GM19351 (cell line): ENCODE results near the gene SMOC1.
"Not testable (repeated sequence)": the region's sequence is repeated elsewhere in the genome, so short reads cannot be mapped to it uniquely, and the experiment has no call there.

ENCODE experiments used
- ATAC-seq: cut with Tn5 transposase; IDR thresholded peaks from one replicate; pipeline ENCODE4 v1.9.1; 2021; ENCODE audit warnings: mild to moderate bottlenecking, moderate library complexity; ENCODE audit not compliant: unreplicated experiment

The SMOC1 gene

DNA sequence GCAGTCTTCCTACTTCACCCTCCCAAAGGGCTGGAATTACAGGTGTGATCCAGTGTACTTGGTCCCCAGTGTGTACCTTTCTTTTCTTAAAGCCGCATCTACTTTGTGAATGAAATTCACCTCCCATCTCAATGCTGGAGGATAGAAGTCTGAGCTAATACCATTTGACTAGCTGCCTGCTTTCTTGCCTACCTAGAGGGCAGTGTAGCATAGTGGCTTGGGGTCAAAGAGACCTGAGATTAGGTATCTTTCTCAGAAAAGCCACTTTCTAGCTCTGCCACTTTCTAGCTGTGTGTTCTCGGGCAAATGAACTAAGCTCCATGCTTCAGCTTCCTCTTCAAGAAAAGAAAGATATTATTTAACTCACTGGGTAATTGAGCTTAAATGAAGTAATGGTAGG, 16.9 kb downstream of the SMOC1 start:
- ATAC-seq = no peak

DNA sequence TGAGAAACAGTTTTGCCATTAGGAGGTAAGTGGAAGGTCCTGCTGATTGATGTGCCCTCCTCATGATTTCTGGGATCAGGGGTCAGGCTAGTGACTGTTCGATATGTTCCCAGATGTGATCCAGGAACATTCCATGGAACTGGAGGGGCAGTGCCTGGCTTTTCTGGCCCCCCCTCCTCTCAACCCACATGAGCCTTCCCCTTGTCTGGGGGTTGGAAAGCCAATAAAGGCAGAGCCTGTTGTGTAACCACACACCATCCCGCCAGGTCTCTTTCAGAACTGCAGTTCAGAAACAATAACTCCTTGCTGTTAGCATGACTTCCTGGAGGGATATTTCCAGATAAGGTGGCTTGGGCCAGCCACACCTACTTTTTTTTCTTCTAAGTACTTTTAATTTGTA, 17.8 kb downstream of the SMOC1 start:
- no peak for ATAC-seq

DNA sequence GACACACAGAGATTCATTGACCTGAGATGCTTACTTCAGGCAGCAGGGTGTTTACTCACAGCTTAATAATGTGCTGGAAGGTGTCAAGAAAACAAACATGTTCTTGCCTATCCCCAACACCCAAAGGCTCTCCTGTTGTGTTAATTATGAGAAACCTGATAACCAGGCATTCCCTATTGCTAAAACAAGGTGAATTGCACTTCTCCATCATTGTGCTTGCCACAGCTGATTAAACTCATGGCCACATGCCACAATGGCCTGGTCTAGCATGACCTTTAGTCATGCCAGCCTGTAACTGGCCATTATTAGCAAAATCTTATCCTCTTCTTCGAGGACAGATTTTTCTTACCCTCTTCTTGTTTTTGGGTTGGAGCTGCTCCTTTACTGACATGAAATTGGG, 21.4 kb downstream of the SMOC1 start:
- no peak for ATAC-seq

DNA sequence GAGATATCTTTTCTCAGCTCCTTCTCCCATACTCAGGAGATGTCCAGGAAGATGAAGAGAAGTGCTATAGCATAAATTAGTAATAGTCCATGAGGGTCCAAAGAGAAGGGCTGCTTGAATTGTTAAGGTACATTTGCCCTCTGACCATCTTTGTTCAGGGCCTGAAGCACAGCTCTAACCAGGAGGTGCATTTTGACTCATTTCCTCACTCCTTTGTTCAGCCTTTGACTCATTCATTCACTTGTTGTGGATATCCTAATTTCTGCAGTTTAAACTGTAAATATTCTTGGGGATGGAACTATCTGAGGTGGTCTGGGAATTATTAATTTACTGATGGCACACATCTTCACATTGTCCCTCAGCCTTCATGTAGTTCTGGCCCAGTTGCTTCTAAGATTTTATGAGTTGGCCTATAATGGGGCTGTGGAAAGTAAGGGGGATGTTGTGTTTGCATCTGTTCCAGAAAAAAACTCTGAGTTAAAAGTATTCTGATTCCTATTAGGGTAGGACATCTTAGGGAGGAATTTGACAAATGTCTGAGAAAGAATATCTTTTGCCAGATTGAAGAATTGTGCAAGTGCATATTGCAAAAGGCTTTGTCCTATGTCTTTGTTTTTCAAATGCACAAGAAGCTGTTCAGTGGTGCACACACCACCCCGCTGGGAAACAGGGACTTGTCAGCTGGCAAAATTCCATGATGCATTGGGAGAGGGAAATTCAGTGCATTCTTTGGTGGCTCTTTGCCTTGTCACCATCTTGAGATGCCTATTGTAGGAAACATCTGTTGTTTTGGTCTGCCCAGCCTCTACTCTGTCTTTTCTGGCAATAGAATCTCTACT, 22.1 kb downstream of the SMOC1 start:
- ATAC-seq = no peak

DNA sequence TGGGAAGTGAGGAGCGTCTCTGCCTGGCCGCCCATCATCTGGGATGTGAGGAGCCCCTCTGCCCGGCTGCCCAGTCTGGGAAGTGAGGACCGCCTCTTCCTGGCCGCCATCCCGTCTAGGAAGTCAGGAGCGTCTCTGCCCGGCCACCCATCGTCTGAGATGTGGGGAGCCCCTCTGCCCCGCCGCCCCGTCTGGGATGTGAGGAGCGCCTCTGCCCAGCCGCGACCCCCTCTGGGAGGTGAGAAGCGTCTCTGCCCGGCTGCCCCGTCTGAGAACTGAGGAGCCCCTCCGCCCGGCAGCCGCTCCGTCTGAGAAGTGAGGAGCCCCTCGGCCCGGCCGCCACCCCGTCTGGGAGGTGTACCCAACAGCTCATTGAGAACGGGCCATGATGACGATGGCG, 23.8 kb downstream of the SMOC1 start:
- not testable (repeated sequence) for ATAC-seq

DNA sequence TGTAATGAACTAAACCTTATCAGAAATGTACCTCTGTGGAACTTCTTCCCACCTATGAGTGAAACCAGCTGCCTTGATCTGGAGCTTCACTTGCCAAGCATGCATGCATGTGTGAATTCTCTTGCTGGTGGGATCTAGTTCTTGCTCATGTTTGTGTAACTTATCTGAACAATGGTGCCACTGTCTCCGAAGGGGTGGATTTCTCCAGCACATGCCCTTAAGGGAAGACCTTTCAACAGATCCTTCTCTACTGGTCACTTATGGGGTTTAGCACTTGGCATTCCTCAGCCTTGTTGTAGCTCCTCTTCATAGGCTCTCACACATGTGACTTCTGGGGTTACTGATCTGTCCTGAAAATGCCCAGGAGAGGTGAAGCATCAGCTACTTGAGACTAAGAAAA, 25.0 kb downstream of the SMOC1 start:
- no peak for ATAC-seq

DNA sequence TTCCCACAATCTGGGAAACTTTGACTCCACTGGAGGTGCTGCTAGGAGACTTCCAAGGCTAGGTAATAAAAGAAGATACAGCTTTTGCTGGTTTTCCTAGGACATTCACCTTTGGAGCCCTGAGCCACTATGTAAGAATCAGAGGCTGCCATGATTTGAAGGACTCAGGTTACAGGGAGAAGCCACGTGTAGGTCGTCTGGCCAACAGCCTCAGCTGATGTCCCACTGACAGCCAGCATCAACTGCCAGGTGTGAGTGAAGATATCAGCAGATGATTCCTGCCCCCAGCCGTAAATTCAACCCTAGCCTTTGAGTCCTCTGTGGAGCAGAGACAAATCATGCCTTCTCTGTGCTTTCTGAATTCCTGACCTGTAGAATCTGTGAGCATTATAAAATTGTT, 27.0 kb downstream of the SMOC1 start:
- ATAC-seq = no peak

DNA sequence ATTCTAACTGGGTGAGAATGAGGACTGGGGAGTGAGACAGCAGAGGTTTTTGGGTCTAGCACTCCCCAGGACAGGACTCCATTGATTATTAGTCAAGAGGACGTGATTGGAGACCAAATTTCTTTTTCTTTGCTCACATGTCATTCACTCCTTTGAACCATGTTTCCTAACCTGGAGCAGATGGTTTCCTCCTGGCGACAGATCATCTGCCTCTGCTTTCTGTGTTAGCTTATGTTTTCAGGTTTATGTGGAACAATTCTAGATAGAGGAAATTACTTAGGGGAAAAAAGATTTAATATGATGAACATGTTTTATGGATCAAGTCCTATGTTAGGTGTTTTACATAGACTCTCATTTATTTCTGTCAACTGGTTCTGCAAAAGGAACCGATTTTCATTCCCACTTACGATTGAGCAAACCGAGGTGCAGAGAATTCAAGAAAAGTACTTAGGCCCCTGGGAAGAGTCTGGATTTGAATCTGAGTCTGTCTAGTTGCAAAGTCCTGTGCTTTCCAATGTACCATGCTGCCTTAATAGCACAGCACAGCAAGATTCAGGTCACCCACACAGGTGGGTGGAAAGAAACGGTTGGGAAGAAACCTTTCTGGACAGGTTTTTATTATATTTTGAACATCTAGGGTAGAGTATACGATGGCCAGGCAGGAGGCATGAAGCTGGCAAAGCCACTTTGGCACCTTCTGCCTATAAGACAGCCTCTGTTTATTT, 30.8 kb downstream of the SMOC1 start:
- no peak for ATAC-seq

DNA sequence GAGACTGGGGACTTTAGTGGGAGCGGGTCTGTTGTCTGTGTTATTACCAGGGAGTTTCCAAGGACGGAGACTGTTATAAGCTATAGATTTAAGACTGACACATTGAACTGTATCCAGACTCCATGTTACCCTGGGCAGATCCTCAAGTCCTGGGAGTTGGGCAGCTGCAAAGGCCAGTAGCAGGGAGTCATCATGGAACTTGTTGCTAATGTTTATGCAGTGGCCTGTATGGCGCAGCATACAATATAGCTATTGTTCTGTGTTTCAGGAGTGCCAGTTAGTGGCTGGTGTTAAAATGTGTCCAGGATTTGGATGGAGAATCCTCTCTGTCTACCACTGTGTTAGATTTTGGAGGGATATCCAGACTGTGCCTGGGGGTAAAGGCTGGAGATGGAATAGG, 31.7 kb downstream of the SMOC1 start:
- ATAC-seq = no peak

DNA sequence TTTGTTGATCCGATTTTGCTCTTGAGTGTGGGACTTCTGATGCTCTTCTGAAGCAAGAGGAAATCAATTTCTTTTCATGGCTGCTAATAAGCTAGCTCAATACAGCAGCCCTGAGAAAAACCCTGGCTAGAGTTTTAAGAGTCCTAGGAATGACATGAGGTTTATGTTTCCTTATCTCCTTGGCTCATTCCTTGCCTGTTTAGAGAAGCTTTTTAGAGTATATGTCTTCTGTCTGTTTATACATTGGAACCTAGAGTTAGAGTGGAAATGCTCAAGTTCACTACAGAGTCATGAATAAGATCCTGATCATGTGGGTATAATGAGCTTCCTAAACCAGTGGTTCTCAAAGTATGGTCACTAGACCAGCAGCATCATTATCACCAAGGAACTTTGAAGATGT, 34.5 kb downstream of the SMOC1 start:
- no peak for ATAC-seq

DNA sequence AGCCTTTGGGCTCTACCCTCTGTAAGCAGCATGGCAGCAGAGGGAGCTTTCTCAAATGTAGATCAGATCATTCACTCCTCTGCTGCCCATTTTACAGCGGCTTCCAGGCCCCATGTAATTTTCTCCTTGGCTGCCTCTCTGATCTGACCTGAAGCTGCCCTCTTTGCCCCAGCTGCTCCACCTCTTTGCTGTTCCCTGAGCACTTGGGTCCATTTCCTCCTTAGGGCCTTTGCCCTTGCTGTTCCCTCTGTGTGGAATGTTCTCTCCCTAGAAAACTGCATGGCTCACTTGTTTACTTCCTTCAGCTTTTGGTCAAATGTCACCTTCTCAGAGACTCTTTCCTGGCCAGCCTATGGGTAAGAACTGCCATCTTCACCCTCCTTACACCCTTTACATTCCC, 37.2 kb downstream of the SMOC1 start:
- no peak for ATAC-seq

DNA sequence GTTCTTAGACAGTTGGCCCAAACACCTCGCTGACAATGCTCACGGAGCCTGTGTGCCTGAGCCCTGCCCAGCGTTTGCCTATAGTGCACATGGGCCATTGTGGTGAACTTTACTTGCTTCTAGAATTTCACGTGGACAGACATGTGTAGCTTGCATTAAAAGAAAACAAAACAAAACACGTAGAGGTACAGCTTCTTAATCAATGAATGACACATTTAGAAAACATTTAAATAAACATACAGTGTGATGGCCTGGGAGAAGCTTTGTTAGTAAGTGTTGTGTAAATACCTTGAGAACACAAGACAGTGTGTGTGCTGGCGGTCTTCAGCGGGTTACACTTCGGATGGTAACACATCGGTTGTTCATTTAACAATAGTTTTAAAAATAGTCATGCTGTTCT, 38.1 kb downstream of the SMOC1 start:
- no peak for ATAC-seq

DNA sequence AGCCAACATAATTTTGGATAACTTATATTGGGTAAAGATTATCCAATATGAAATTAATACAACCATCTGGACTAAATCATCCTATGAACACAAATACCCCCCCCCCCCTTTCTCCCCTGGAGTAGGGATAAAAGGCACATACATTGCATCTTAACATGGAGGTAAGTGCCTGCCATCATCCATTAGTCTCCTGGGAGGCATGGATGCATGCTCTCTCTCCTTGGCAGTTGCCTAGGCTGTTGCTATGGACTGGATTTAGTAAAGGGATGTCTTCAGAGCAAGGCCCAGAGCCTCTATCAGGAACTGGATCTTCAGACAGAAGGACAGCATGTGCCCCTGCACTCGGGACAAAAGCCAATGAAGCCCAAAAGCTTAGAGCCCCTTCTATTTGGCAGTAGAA, 40.6 kb downstream of the SMOC1 start:
- no peak for ATAC-seq

DNA sequence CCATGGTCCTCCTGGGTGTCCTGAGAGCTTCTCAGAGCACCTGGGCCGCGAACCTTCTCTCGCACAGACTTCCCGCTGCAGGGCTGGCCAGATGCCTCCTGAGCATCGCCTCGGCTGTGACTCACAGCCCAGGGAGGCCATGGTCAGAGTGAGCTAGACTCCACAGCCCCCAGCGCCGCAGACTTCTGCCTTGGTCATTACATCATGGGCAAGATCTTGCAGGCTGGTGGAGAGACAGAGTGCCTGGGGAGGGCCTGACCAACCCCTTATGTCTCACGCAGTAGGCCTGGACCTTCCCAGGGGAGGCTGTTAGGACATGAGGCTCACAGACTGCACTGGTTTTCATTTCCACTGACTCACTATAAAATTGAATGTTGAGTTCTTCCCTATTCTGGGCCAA, 41.8 kb downstream of the SMOC1 start:
- ATAC-seq = no peak

DNA sequence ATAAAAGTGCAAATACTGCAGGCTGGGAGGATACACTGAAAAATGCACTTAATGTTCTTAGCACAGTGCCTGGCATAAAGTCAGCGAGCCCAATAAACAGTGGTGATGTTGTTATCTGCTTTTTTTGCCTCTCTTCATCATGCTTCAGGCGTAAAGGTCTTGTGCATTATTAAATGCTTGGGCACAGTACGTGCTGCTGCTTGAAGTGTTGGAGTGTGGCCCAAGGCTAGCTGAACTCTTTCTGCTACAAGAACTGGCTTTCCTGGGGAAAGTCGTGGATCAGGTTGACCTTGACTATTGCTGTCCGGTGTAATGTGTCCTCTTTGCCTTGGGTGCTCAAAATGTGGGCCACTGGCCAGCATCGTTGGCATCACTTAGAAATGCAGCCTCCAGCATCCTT, 43.0 kb downstream of the SMOC1 start:
- ATAC-seq = no peak

DNA sequence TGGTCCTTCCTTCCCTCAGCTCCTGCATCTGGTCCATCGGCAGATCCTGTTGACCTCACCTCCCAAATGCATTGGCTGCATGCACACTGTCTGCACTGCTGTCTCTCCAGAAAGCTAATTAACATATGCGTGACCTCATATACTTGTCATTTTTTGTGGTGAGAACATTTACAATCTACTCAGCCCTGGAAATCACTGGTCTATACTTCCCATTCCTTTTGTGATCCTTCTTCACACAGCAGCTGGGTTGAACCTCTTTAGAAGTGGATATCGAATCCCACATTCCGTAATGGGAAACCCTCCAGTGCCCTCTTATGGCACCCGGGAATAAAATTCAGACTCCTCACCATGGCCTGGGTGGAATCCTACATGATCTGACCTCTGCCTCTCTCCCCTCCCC, 45.0 kb downstream of the SMOC1 start:
- ATAC-seq = no peak

DNA sequence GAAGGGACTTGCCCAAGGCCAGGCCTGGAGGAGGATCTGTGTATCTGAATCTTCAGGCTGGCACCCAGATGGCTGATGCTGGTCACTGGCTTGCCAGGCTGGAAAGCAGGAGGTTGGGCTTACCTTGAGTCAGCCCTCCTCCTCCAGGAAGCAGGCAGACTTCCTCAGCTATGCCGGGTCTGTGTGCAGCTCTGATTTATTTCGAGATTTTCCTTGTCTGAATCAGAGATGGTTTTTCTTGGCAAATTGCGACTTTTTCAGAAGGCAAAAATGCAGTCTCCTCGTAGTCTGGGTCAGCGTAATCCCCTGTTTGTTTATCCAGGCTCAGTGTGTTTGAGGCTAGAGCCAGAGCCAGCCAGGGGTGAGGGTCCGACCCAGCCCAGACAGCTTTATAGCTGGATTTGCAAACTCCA, 48.9 kb downstream of the SMOC1 start:
- no peak for ATAC-seq

DNA sequence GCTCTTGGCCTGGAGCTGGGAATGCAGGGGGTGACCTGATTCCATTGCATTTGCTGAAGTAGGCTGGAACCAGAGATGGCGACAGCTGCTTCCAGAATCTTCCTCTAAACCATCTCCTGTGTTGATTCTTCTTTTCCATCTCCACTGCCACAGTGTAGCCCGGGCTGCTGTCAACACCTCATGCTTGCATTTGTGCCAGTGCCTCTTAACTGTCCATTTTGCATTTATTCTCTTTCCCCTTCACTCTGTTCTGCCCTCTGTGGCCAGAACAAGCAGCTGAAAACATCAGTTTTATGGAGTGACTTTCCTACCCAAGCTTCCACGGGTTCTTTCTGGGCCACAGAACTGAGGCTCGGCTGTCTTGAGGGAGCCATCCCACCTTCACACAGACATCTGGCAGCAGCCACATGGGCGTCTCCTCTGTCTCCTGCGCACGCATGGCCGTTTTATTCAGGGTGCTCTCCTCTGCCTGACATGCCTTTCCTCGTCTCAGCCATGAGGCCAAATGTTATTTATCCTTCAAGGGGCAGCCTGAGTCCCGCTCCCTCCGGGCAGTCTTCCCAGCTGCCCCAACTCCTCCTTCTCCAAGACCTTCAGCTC, 51.7 kb downstream of the SMOC1 start:
- no peak for ATAC-seq

DNA sequence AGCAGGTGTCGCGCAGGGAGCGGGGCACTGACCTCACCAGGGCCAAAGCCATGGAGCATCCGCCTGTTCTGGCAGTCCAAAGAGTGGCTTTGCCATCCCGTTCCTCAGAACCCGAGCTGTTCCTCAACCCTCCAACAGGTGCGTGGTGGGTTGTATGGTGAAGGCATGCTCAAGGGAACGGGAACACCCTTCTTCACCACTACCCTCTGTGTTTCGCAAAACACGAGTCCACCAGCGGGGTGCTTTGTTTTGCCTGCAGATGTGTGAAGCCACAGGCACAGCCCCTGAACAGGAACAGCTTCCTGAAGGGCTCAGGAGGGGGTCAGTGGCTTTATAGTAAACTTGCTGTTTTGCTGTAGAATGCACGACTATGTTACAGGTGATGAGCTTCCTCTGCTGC, 52.7 kb downstream of the SMOC1 start:
- no peak for ATAC-seq

DNA sequence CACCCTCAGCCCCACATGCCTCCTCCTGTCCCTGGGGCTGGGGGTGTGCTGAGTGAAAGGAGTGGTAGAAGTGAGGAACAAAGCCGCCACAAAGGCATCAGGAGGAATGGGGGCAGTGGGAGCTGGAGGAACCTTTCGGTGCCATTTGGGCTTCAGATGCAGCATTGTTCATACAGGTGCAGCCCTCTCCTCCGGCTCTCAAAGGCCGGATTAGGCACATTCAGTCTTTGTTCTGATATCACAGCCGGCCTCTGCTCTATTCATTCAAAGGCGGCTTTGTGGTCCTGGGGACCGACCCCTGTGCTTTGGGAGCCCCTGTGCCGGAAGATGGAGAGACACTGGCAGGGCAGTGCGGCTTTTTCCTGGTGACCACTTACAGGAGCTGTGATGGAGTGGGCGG, 53.2 kb downstream of the SMOC1 start:
- ATAC-seq = no peak

DNA sequence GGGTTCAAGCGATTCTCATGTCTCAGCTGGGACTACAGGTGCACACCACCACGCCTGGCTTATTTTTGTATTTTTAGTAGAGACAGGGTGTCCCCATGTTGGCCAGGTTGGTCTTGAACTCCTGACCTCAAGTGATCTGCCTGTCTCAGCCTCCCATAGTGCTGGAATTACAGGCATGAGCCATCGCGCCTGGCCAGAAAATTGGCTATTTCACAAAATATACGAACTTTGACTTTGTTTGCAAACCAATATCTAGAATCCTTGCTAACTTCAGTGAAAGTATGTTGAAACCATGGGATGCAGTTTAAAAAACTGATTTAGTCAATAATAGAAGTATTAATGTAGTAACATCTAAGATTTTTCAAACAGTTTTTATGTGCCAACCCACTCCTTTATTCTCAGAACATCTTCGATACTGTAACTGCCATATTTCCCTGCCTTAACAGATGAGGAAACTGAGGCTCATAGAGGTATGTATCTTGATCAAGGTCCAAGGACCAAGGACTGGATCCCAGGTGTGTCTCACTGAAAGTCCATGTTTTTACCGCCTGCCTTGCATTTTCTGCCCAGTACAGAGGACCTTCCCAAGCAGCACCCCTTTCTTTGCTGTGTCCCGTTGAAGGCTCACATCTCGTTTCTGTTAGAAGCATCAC, 54.5 kb downstream of the SMOC1 start:
- no peak for ATAC-seq
